GM06990 (cell line): ENCODE data around the gene ABCC6.

Source experiments
- DNase-seq: peaks from one replicate; pipeline ENCODE4 v3.0.0-alpha.2; 2011; ENCODE audit not compliant: insufficient read length; ENCODE audit errors: extremely low read depth
- H3K27me3 ChIP-seq: replicated peaks from 2 replicates; pipeline ENCODE4 v1.6.0; 2011; ENCODE audit warnings: low read length; ENCODE audit not compliant: control insufficient read depth, insufficient read depth
- H3K36me3 ChIP-seq: 2 replicates; pipeline ENCODE4 v1.5.1; 2011; ENCODE audit warnings: low read length; ENCODE audit not compliant: control insufficient read depth, insufficient read depth
- H3K4me3 ChIP-seq: replicated peaks from 2 replicates; pipeline ENCODE4 v1.5.1; 2011; ENCODE audit warnings: low read depth, mild to moderate bottlenecking, control low read depth, low read length
- CTCF ChIP-seq: IDR thresholded peaks from 2 replicates; pipeline ENCODE4 v1.5.1; 2011; ENCODE audit warnings: low read length, control low read depth, mild to moderate bottlenecking, inconsistent platforms; ENCODE audit not compliant: insufficient read depth, poor library complexity, severe bottlenecking

ABCC6 gene

GRCh38 chr16:16139061-16139460 lies 84.2 kb downstream of the ABCC6 start:
- Histone ChIP-seq H3K4me3 (no peak overlapping the region), H3K27me3 (no peaks in the 10 kb centered on the region), H3K36me3 (peaks cover 46% of the 10 kb centered on the region)
- TF ChIP-seq CTCF = no peak
- DNase-seq = no peak

GRCh38 chr16:16138034-16138635 lies 85.2 kb downstream of the ABCC6 start:
- Histone ChIP-seq H3K36me3 (peaks cover 44% of the 10 kb centered on the region), H3K27me3 (no peaks in the 10 kb centered on the region), H3K4me3 (no peak overlapping the region)
- no peak for DNase-seq
- no peak for TF ChIP-seq CTCF

- DNase-seq = no peak
- Histone ChIP-seq H3K4me3 (no peak overlapping the region), H3K27me3 (no peaks in the 10 kb centered on the region), H3K36me3 (peaks cover 41% of the 10 kb centered on the region)
- no peak for TF ChIP-seq CTCF
These were observed 86.2 kb downstream of the ABCC6 start for GRCh38 chr16:16137110-16137509.

GRCh38 chr16:16136588-16136987 lies 86.7 kb downstream of the ABCC6 start:
- TF ChIP-seq CTCF = no peak
- no peaks in the 10 kb centered on the region for H3K27me3 ChIP-seq
- DNase-seq = no peak
- no peak overlapping the region for H3K4me3 ChIP-seq
- peaks cover 43% of the 10 kb centered on the region for H3K36me3 ChIP-seq

- no peak overlapping the region for H3K4me3 ChIP-seq
- no peak for TF ChIP-seq CTCF
- no peak for DNase-seq
- H3K27me3 ChIP-seq = no peaks in the 10 kb centered on the region
- H3K36me3 ChIP-seq = peaks cover 40% of the 10 kb centered on the region
These were observed 89.2 kb downstream of the ABCC6 start for GRCh38 chr16:16133943-16134604.

GRCh38 chr16:16131659-16132058 lies 91.6 kb downstream of the ABCC6 start:
- peaks cover 31% of the 10 kb centered on the region for H3K36me3 ChIP-seq
- H3K27me3 ChIP-seq = no peaks in the 10 kb centered on the region
- H3K4me3 ChIP-seq = no peak overlapping the region
- DNase-seq = no peak
- TF ChIP-seq CTCF = no peak
